HEK293 (cell line): Measurements from ENCODE around the gene BTBD9.

Experiments used
- CTCF ChIA-PET: fragments of 350-600 bp; formaldehyde crosslinking; extraction: SDS; loops from one replicate; lab custom pipeline; 2021; ENCODE audit warnings: antibody characterized with exemption; lab: Yijun Ruan, JAX
- POLR2A ChIA-PET: fragments of 300-600 bp; formaldehyde crosslinking; extraction: SDS; loops from one replicate; lab custom pipeline; 2020; ENCODE audit warnings: antibody characterized with exemption, inconsistent platforms; lab: Yijun Ruan, JAX
- H3K27ac ChIP-seq: fragments of 200-500 bp; sonication (Bioruptor generic); 2 replicates; pipeline ENCODE4 v1.5.1; 2014; ENCODE audit warnings: low read depth, low read length, control low read depth, inconsistent platforms; ENCODE audit errors: extremely low read depth
- H3K36me3 ChIP-seq, 2 experiments: fragments of 200-500 bp in 1 of 2; sonication (Bioruptor generic) in 1 of 2; 1 replicate in 1 of 2; 2 replicates in 1 of 2; pipeline ENCODE4 v1.5.1; 2014 to 2017; ENCODE audit warnings: inconsistent platforms in 2 of 2, low read length in 2 of 2; ENCODE audit not compliant: control insufficient read depth in 2 of 2, insufficient read depth in 1 of 2
- H3K4me1 ChIP-seq: fragments of 200-500 bp; sonication (Bioruptor generic); 2 replicates; pipeline ENCODE4 v1.5.1; 2014; ENCODE audit warnings: mild to moderate bottlenecking, low read length, inconsistent platforms; ENCODE audit not compliant: control insufficient read depth, insufficient read depth
- H3K4me3 ChIP-seq: 2 replicates; pipeline ENCODE4 v1.5.1; 2011; ENCODE audit warnings: low read depth, mild to moderate bottlenecking, control low read depth, low read length, moderate library complexity
- H3K9me3 ChIP-seq: fragments of 200-500 bp; sonication (Bioruptor generic); 2 replicates; pipeline ENCODE4 v1.5.1; 2014; ENCODE audit warnings: low read depth, low read length, inconsistent platforms; ENCODE audit not compliant: control insufficient read depth, insufficient read depth
- BCL11A ChIP-seq: fragments of 450-650 bp; formaldehyde crosslinking; IDR thresholded peaks from 2 replicates; pipeline ENCODE4 v1.5.1; 2016; ENCODE audit warnings: low read depth, missing biosample characterization, missing genetic modification characterization
- MYNN ChIP-seq: fragments of 450-650 bp; formaldehyde crosslinking; IDR thresholded peaks from 2 replicates; pipeline ENCODE4 v1.5.1; 2016; ENCODE audit warnings: missing biosample characterization, missing genetic modification characterization, borderline replicate concordance
- OSR2 ChIP-seq: fragments of 450-650 bp; formaldehyde crosslinking; IDR thresholded peaks from 2 replicates; pipeline ENCODE4 v1.5.1; 2016; ENCODE audit warnings: missing biosample characterization, missing genetic modification characterization
- REPIN1 ChIP-seq: fragments of 450-650 bp; formaldehyde crosslinking; IDR thresholded peaks from 2 replicates; pipeline ENCODE4 v1.5.1; 2017; ENCODE audit warnings: missing biosample characterization, missing genetic modification characterization, low read depth
- SP3 ChIP-seq: fragments of 450-650 bp; formaldehyde crosslinking; IDR thresholded peaks from 2 replicates; pipeline ENCODE4 v1.5.1; 2016; ENCODE audit warnings: missing biosample characterization, missing genetic modification characterization
- TCF7L2 ChIP-seq: IDR thresholded peaks from 2 replicates; pipeline ENCODE4 v1.6.1; 2011; ENCODE audit warnings: low read depth, mild to moderate bottlenecking, inconsistent platforms, low read length, moderate library complexity, borderline replicate concordance
- TRIM28 ChIP-seq: IDR thresholded peaks from 2 replicates; pipeline ENCODE4 v1.6.1; 2011; ENCODE audit warnings: low read length, control low read depth, borderline replicate concordance
- ZBTB1 ChIP-seq: fragments of 450-650 bp; formaldehyde crosslinking; IDR thresholded peaks from 2 replicates; pipeline ENCODE4 v1.5.1; 2016; ENCODE audit warnings: missing biosample characterization, missing genetic modification characterization
- ZBTB20 ChIP-seq: fragments of 450-650 bp; formaldehyde crosslinking; IDR thresholded peaks from 2 replicates; pipeline ENCODE4 v1.5.1; 2016; ENCODE audit warnings: missing biosample characterization, missing genetic modification characterization
- ZBTB49 ChIP-seq: fragments of 450-650 bp; formaldehyde crosslinking; IDR thresholded peaks from 2 replicates; pipeline ENCODE4 v1.5.1; 2016; ENCODE audit warnings: missing biosample characterization, missing genetic modification characterization, low read depth
- ZBTB6 ChIP-seq: fragments of 450-650 bp; formaldehyde crosslinking; IDR thresholded peaks from 2 replicates; pipeline ENCODE4 v1.5.1; 2017; ENCODE audit warnings: missing biosample characterization, missing genetic modification characterization
- ZBTB7A ChIP-seq: fragments of 450-650 bp; formaldehyde crosslinking; IDR thresholded peaks from 2 replicates; pipeline ENCODE4 v1.5.1; 2016; ENCODE audit warnings: low read depth, missing biosample characterization, missing genetic modification characterization
- ZFHX2 ChIP-seq: fragments of 450-650 bp; formaldehyde crosslinking; conservative IDR thresholded peaks from 2 replicates; pipeline ENCODE4 v1.5.1; 2016; ENCODE audit warnings: missing biosample characterization, missing genetic modification characterization
- ZIC2 ChIP-seq: fragments of 450-650 bp; formaldehyde crosslinking; IDR thresholded peaks from 2 replicates; pipeline ENCODE4 v1.5.1; 2016; ENCODE audit warnings: missing biosample characterization, missing genetic modification characterization
- ZNF169 ChIP-seq: fragments of 450-650 bp; formaldehyde crosslinking; IDR thresholded peaks from 2 replicates; pipeline ENCODE4 v1.5.1; 2016; ENCODE audit warnings: missing biosample characterization, missing genetic modification characterization
- ZNF175 ChIP-seq: fragments of 450-650 bp; formaldehyde crosslinking; IDR thresholded peaks from 2 replicates; pipeline ENCODE4 v1.5.1; 2016; ENCODE audit warnings: missing biosample characterization, missing genetic modification characterization
- ZNF221 ChIP-seq: fragments of 450-650 bp; formaldehyde crosslinking; IDR thresholded peaks from 2 replicates; pipeline ENCODE4 v1.5.1; 2017; ENCODE audit warnings: missing biosample characterization, missing genetic modification characterization, borderline replicate concordance
- ZNF24 ChIP-seq: fragments of 450-650 bp; formaldehyde crosslinking; IDR thresholded peaks from 2 replicates; pipeline ENCODE4 v1.5.1; 2016; ENCODE audit warnings: missing biosample characterization, missing genetic modification characterization
- ZNF302 ChIP-seq: fragments of 450-650 bp; formaldehyde crosslinking; IDR thresholded peaks from 2 replicates; pipeline ENCODE4 v1.5.1; 2016; ENCODE audit warnings: missing biosample characterization, missing genetic modification characterization, low read depth
- ZNF391 ChIP-seq: fragments of 450-650 bp; formaldehyde crosslinking; IDR thresholded peaks from 2 replicates; pipeline ENCODE4 v1.5.1; 2016; ENCODE audit warnings: low read depth, missing biosample characterization, missing genetic modification characterization, borderline replicate concordance
- ZNF394 ChIP-seq: fragments of 450-650 bp; formaldehyde crosslinking; IDR thresholded peaks from 2 replicates; pipeline ENCODE4 v1.5.1; 2016; ENCODE audit warnings: missing biosample characterization, missing genetic modification characterization, mild to moderate bottlenecking, moderate library complexity, borderline replicate concordance
- ZNF416 ChIP-seq: fragments of 450-650 bp; formaldehyde crosslinking; IDR thresholded peaks from 2 replicates; pipeline ENCODE4 v1.5.1; 2016; ENCODE audit warnings: missing biosample characterization, missing genetic modification characterization
- ZNF449 ChIP-seq: fragments of 450-650 bp; formaldehyde crosslinking; IDR thresholded peaks from 2 replicates; pipeline ENCODE4 v1.5.1; 2017; ENCODE audit warnings: missing biosample characterization, mild to moderate bottlenecking, missing genetic modification characterization, moderate library complexity
- ZNF501 ChIP-seq: fragments of 450-650 bp; formaldehyde crosslinking; IDR thresholded peaks from 2 replicates; pipeline ENCODE4 v1.5.1; 2016; ENCODE audit warnings: missing biosample characterization, missing genetic modification characterization
- ZNF621 ChIP-seq: fragments of 450-650 bp; formaldehyde crosslinking; IDR thresholded peaks from 2 replicates; pipeline ENCODE4 v1.5.1; 2017; ENCODE audit warnings: missing biosample characterization, missing genetic modification characterization
- ZNF624 ChIP-seq: fragments of 450-650 bp; formaldehyde crosslinking; IDR thresholded peaks from 2 replicates; pipeline ENCODE4 v1.5.1; 2017; ENCODE audit warnings: missing biosample characterization, missing genetic modification characterization
- ZNF677 ChIP-seq: fragments of 450-650 bp; IDR thresholded peaks from 2 replicates; pipeline ENCODE4 v1.5.0; 2018; ENCODE audit warnings: missing biosample characterization, mild to moderate bottlenecking, missing genetic modification characterization, moderate library complexity
- ZNF701 ChIP-seq: fragments of 450-650 bp; formaldehyde crosslinking; IDR thresholded peaks from 2 replicates; pipeline ENCODE4 v1.5.1; 2016; ENCODE audit warnings: missing biosample characterization, missing genetic modification characterization
- ZNF704 ChIP-seq: fragments of 450-650 bp; formaldehyde crosslinking; IDR thresholded peaks from 2 replicates; pipeline ENCODE4 v1.5.1; 2016; ENCODE audit warnings: missing biosample characterization, missing genetic modification characterization
- ZNF747 ChIP-seq: fragments of 450-650 bp; formaldehyde crosslinking; IDR thresholded peaks from 2 replicates; pipeline ENCODE4 v1.5.1; 2016; ENCODE audit warnings: missing biosample characterization, missing genetic modification characterization
- ZNF791 ChIP-seq: fragments of 450-650 bp; formaldehyde crosslinking; IDR thresholded peaks from 2 replicates; pipeline ENCODE4 v1.5.1; 2016; ENCODE audit warnings: missing biosample characterization, missing genetic modification characterization
- ZSCAN5A ChIP-seq: fragments of 450-650 bp; formaldehyde crosslinking; IDR thresholded peaks from 2 replicates; pipeline ENCODE4 v1.5.1; 2016; ENCODE audit warnings: missing biosample characterization, missing genetic modification characterization

BTBD9 gene

GRCh38 chr6:38639498-38640215, at the start of gene BTBD9:
TSS of gene BTBD9 (minus strand) at chr6:38639929.
- Histone ChIP-seq H3K36me3 (no peaks in the 10 kb centered on the region), H3K27ac (peak within 1 kb of the TSS; percentile 77), H3K4me1 (0 out of 2 replicates have a peak, but pooled peaks cover 5% of the 10 kb centered on the region), H3K9me3 (no peaks in the 10 kb centered on the region), H3K4me3 (peak within 1 kb of the TSS; percentile 96)
- ChIA-PET CTCF (interaction anchor here (0.5 to 0.7 kb wide), 3 partner anchors 48 to 671 kb away, joined by 3 read pairs; no protein-coding TSS in a partner anchor), POLR2A (interaction anchor here (0.5 to 0.9 kb wide), 3 partner anchors 15 to 131 kb away, joined by 3 to 4 read pairs (median 3); no protein-coding TSS in a partner anchor)
- TF ChIP-seq TRIM28 (no peak; the same call in 1 of the 2 replicates), ZNF169 (no peak), ZNF704 (no peak), ZNF501 (tag by site-specific recombination) (no peak), ZIC2 (no peak; the same call in 1 of the 2 replicates), ZNF175 (tag by site-specific recombination) (no peak), ZBTB49 (tag by site-specific recombination) (no peak), TCF7L2 (no peak), ZNF677 (tag by site-specific recombination) (no peak), BCL11A (no peak), ZNF747 (tag by site-specific recombination) (no peak), ZNF302 (no peak), ZNF621 (tag by site-specific recombination) (no peak), ZFHX2 (peak; percentile 79), ZBTB7A (tag by site-specific recombination) (no peak), ZNF416 (tag by site-specific recombination) (no peak), ZNF221 (tag by site-specific recombination) (no peak), ZNF701 (no peak), ZSCAN5A (tag by site-specific recombination) (no peak), SP3 (tag by site-specific recombination) (peak; percentile 71), ZBTB6 (tag by site-specific recombination) (no peak), ZNF624 (no peak), ZNF449 (tag by site-specific recombination) (no peak), ZNF391 (tag by site-specific recombination) (no peak), ZNF394 (tag by site-specific recombination) (no peak; the same call in 1 of the 2 replicates), ZNF791 (no peak), REPIN1 (no peak), OSR2 (tag by site-specific recombination) (peak; percentile 29; the same call in 1 of the 2 replicates), ZNF24 (tag by site-specific recombination) (no peak), ZBTB1 (tag by site-specific recombination) (no peak), MYNN (tag by site-specific recombination) (no peak), ZBTB20 (peak; percentile 59; the same call in 1 of the 2 replicates)
